ENCODE data around the gene AKT1.

Gene AKT1

GRCh38 chr14:104758981-104759969, 36.3 kb downstream of the AKT1 start:
- DNase-seq (ENCODE audit: insufficient read length) = no peak
- no peak for FAIRE-seq
- TF ChIP-seq TAF1 (IDR thresholded peaks at IDR 0.05; ENCODE audit: borderline replicate concordance, low read depth, low read length) = no peak

GRCh38 chr14:104757681-104758392, 37.7 kb downstream of the AKT1 start:
- TF ChIP-seq POLR2AphosphoS5 (IDR thresholded peaks at IDR 0.05; ENCODE audit: low read depth, low read length) (no peak), TAF1 (IDR thresholded peaks at IDR 0.05; ENCODE audit: borderline replicate concordance, low read depth, low read length) (no peak), POLR2A (IDR thresholded peaks at IDR 0.05; ENCODE audit: low read depth, low read length) (no peak)
- FAIRE-seq (no peak), DNase-seq (ENCODE audit: insufficient read length) (no peak)

- TF ChIP-seq POLR2A (IDR thresholded peaks at IDR 0.05; ENCODE audit: low read depth, low read length) (no peak), POLR2AphosphoS5 (IDR thresholded peaks at IDR 0.05; ENCODE audit: low read depth, low read length) (no peak), TAF1 (IDR thresholded peaks at IDR 0.05; ENCODE audit: borderline replicate concordance, low read depth, low read length) (no peak)
- FAIRE-seq = no peak
- DNase-seq (ENCODE audit: insufficient read length) = no peak
Measured at GRCh38 chr14:104757238-104757585, 38.3 kb downstream of the AKT1 start.

- TF ChIP-seq POLR2AphosphoS5 (IDR thresholded peaks at IDR 0.05; ENCODE audit: low read depth, low read length) (no peak), TAF1 (IDR thresholded peaks at IDR 0.05; ENCODE audit: borderline replicate concordance, low read depth, low read length) (no peak), POLR2A (IDR thresholded peaks at IDR 0.05; ENCODE audit: low read depth, low read length) (no peak)
- no peak for FAIRE-seq
Measured at GRCh38 chr14:104756477-104757237, 38.9 kb downstream of the AKT1 start.

GRCh38 chr14:104755621-104756020, 39.9 kb downstream of the AKT1 start:
- no peak for TF ChIP-seq POLR2AphosphoS5 (IDR thresholded peaks at IDR 0.05; ENCODE audit: low read depth, low read length)
- no peak for TF ChIP-seq TAF1 (IDR thresholded peaks at IDR 0.05; ENCODE audit: borderline replicate concordance, low read depth, low read length)
- no peak for TF ChIP-seq POLR2A (IDR thresholded peaks at IDR 0.05; ENCODE audit: low read depth, low read length)
- DNase-seq (ENCODE audit: insufficient read length) (no peak), FAIRE-seq (no peak)

More at GRCh38 chr14:104756477-104757237, 38.9 kb downstream of the AKT1 start:
- DNase-seq (ENCODE audit: insufficient read length) = no peak

- DNase-seq (ENCODE audit: insufficient read length) = no peak
- TF ChIP-seq POLR2AphosphoS5 (IDR thresholded peaks at IDR 0.05; ENCODE audit: low read depth, low read length) (no peak), TAF1 (IDR thresholded peaks at IDR 0.05; ENCODE audit: borderline replicate concordance, low read depth, low read length) (no peak), POLR2A (IDR thresholded peaks at IDR 0.05; ENCODE audit: low read depth, low read length) (no peak)
- FAIRE-seq = no peak
Measured at GRCh38 chr14:104754213-104754851, 41.2 kb downstream of the AKT1 start.

- TF ChIP-seq POLR2AphosphoS5 (IDR thresholded peaks at IDR 0.05; ENCODE audit: low read depth, low read length) (no peak), TAF1 (IDR thresholded peaks at IDR 0.05; ENCODE audit: borderline replicate concordance, low read depth, low read length) (no peak), POLR2A (IDR thresholded peaks at IDR 0.05; ENCODE audit: low read depth, low read length) (no peak)
- no peak for FAIRE-seq
- no peak for DNase-seq (ENCODE audit: insufficient read length)
Measured at GRCh38 chr14:104753528-104754212, 41.9 kb downstream of the AKT1 start.

- FAIRE-seq = peak; percentile 100
- peak; percentile 100 for DNase-seq (ENCODE audit: insufficient read length)
- TF ChIP-seq TAF1 (IDR thresholded peaks at IDR 0.05; ENCODE audit: borderline replicate concordance, low read depth, low read length) (peak; percentile 45; the same call in 1 of the 2 replicates), POLR2A (IDR thresholded peaks at IDR 0.05; ENCODE audit: low read depth, low read length) (peak; percentile 87), POLR2AphosphoS5 (IDR thresholded peaks at IDR 0.05; ENCODE audit: low read depth, low read length) (peak; percentile 81)
Measured at GRCh38 chr14:104752735-104753527, 42.6 kb downstream of the AKT1 start, which contains the start of gene SIVA1. Gene SIVA1 (plus strand): TSS chr14:104753147. CDS start chr14:104753202, 55 bp downstream.

- TF ChIP-seq POLR2AphosphoS5 (IDR thresholded peaks at IDR 0.05; ENCODE audit: low read depth, low read length) = peak; percentile 61; the same call in 1 of the 2 replicates
- TF ChIP-seq TAF1 (IDR thresholded peaks at IDR 0.05; ENCODE audit: borderline replicate concordance, low read depth, low read length) = no peak
- peak; percentile 60; the same call in 1 of the 2 replicates for TF ChIP-seq POLR2A (IDR thresholded peaks at IDR 0.05; ENCODE audit: low read depth, low read length)
- DNase-seq (ENCODE audit: insufficient read length) (no peak), FAIRE-seq (no peak)
Measured at GRCh38 chr14:104752423-104752734, 43.2 kb downstream of the AKT1 start.
